ENCODE results near the gene RPL12.
A peak's percentile ranks its signal among the peaks of the same experiment; 100 is the strongest.

RPL12 gene

GRCh38 chr9:127449332-127449966, 1.8 kb downstream of the RPL12 start:
- H3K4me3 ChIP-seq (ENCODE audit: low read depth, low read length) = peak overlapping the region; percentile 81
- no peak for DNase-seq (ENCODE audit: low read depth)
- TF ChIP-seq, protein P1, sequence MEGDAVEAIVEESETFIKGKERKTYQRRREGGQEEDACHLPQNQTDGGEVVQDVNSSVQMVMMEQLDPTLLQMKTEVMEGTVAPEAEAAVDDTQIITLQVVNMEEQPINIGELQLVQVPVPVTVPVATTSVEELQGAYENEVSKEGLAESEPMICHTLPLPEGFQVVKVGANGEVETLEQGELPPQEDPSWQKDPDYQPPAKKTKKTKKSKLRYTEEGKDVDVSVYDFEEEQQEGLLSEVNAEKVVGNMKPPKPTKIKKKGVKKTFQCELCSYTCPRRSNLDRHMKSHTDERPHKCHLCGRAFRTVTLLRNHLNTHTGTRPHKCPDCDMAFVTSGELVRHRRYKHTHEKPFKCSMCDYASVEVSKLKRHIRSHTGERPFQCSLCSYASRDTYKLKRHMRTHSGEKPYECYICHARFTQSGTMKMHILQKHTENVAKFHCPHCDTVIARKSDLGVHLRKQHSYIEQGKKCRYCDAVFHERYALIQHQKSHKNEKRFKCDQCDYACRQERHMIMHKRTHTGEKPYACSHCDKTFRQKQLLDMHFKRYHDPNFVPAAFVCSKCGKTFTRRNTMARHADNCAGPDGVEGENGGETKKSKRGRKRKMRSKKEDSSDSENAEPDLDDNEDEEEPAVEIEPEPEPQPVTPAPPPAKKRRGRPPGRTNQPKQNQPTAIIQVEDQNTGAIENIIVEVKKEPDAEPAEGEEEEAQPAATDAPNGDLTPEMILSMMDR (IDR thresholded peaks at IDR 0.05; ENCODE audit: control insufficient read depth, extremely low read depth, insufficient read depth) = no peak

DNA sequence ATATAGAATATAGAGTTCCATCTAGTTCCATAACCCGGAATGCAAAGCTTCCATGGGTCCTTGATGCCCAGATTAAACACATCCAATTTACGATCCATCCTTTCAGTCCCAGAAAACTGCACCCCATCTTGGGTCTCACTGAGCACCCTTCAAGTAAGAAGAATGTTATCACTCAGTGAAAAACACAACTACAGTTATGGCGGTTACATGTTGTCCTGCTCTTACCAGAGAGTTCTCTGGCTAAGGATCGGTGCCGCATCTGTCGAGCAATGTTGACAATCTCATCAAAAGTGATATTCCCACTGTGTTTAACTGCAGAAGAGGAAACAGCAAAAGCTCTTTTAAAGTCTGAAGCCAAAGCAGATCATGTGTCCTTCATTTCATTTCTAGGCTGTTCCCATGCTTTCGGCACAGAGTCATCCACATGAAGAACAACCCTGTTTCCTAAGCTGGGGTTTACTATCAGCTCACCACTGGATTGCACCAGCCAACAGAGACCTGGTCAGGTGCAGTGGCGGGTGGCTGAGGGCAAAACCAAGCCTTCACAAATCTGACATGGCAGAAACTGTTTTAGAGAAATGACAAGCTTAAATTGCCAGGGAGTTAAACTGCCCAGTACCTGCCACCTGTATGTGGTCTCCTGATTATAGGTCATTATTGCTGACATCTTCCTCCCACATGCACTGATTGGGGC, 2.9 kb downstream of the RPL12 start:
- no peak for DNase-seq (ENCODE audit: low read depth)
- H3K4me3 ChIP-seq (ENCODE audit: low read depth, low read length) = no peak overlapping the region
- TF ChIP-seq, protein P1 (IDR thresholded peaks at IDR 0.05; ENCODE audit: control insufficient read depth, extremely low read depth, insufficient read depth) = no peak

DNA sequence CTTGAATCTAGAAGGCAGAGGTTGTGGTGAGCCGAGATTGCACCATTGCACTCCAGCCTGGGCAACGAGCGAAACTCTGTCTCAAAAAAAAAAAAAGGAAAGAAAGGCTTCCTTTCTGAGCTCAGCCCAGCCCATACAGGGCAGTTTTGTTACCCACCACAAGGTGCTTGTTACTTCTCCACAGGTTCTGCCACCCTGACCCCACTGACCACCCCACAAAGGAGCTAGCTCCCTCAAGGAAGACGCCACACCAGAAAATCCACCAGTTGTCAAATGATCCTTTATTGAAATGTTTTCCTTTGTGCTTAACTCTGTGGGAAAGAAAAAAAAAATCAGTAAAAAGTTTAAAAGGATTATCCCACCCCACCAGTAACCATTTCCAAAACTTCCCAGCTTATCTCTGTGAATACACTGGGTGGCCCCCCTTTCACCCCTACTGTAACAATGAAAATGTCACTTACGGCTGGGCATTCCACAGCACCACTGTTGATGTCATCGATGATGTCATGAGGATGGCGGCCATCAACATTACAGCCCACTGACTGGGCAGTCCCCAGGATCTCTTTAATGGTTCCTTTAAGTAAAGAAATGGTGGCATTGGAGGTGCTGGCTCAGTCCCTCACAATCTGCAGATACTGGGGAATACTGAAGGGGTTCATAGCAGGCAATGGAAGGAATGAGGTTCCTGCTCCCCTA, 3.6 kb downstream of the RPL12 start:
- TF ChIP-seq, protein P1 (IDR thresholded peaks at IDR 0.05; ENCODE audit: control insufficient read depth, extremely low read depth, insufficient read depth) = no peak
- DNase-seq (ENCODE audit: low read depth) = no peak
- no peak overlapping the region for H3K4me3 ChIP-seq (ENCODE audit: low read depth, low read length)

GRCh38 chr9:127446713-127447415, 4.3 kb downstream of the RPL12 start:
- H3K4me3 ChIP-seq (ENCODE audit: low read depth, low read length) = no peak overlapping the region
- DNase-seq (ENCODE audit: low read depth) = no peak
- TF ChIP-seq, protein P1 (IDR thresholded peaks at IDR 0.05; ENCODE audit: control insufficient read depth, extremely low read depth, insufficient read depth) = no peak

- no peak for DNase-seq (ENCODE audit: low read depth)
- H3K4me3 ChIP-seq (ENCODE audit: low read depth, low read length) = no peak overlapping the region
- TF ChIP-seq, protein P1 (IDR thresholded peaks at IDR 0.05; ENCODE audit: control insufficient read depth, extremely low read depth, insufficient read depth) = no peak
Measured at GRCh38 chr9:127445851-127446712, 5.1 kb downstream of the RPL12 start.
